Endothelial cell of umbilical vein (primary cell): ENCODE results near the gene ELMO1. TPM values are rescaled to one million over a fixed set of nuclear protein-coding genes. Genes with fewer than 3 reads are reported as not detected.

Source experiments
- BruUV-seq: library from RNA; stranded (reverse); fragments of 400-500 nt; replicated peaks from 2 replicates; lab custom pipeline; 2021; lab: Mats Ljungman, UMichigan
- CTCF ChIA-PET: fragments of 300-600, 350-600 bp; sonication (Branson Sonifier 250); formaldehyde crosslinking; loops from one replicate; lab custom pipeline; 2021; ENCODE audit warnings: antibody characterized with exemption, inconsistent platforms; lab: Charles Lee
- POLR2A ChIA-PET: fragments of 300-600, 350-600 bp; sonication (Branson Sonifier 250); formaldehyde crosslinking; loops from one replicate; lab custom pipeline; 2021; ENCODE audit warnings: antibody characterized with exemption, inconsistent platforms; lab: Charles Lee
- DNase-seq: peaks from one replicate; pipeline ENCODE4 v3.0.0-alpha.2; 2011; ENCODE audit warnings: low read depth, low spot score
- FAIRE-seq: peaks from 2 replicates; lab custom pipeline; 2011; peaks lifted over from hg19 to GRCh38; lab: Jason Lieb, UNC
- H2AFZ ChIP-seq: 2 replicates; pipeline ENCODE4 v1.6.0; 2012; ENCODE audit warnings: low read depth, low read length, control low read depth, inconsistent platforms
- H3K27ac ChIP-seq: 2 replicates; pipeline ENCODE4 v1.5.1; 2011; ENCODE audit warnings: low read depth, mild to moderate bottlenecking, control low read depth, low read length, moderate library complexity; ENCODE audit not compliant: insufficient read depth
- H3K27me3 ChIP-seq, 2 experiments: 2 replicates each; pipeline versions ENCODE4 v1.6.0 to v1.6.1; 2011; ENCODE audit warnings: low read length in 2 of 2, mixed read lengths in 1 of 2; ENCODE audit not compliant: control insufficient read depth in 2 of 2, insufficient read depth in 2 of 2
- H3K36me3 ChIP-seq, 2 experiments: 2 replicates in 1 of 2; 3 replicates in 1 of 2; pipeline ENCODE4 v1.5.1; 2011; ENCODE audit warnings: low read length in 2 of 2, mild to moderate bottlenecking in 1 of 2, moderate library complexity in 1 of 2; ENCODE audit not compliant: control insufficient read depth in 2 of 2, insufficient read depth in 2 of 2; ENCODE audit errors: extremely low read depth in 1 of 2
- H3K4me1 ChIP-seq: 3 replicates; pipeline ENCODE4 v1.5.1; 2011; ENCODE audit warnings: mild to moderate bottlenecking, low read length; ENCODE audit not compliant: control insufficient read depth, insufficient read depth; ENCODE audit errors: extremely low read depth
- H3K4me2 ChIP-seq: 2 replicates; pipeline ENCODE4 v1.6.1; 2011; ENCODE audit warnings: low read length, control low read depth, mixed read lengths; ENCODE audit not compliant: insufficient read depth
- H3K4me3 ChIP-seq, 3 experiments: fragments of 200-600 bp in 1 of 3; sonication (generic), shearing (Covaris generic) in 1 of 3; replicated peaks in 1 of 3; 2 replicates each; pipeline ENCODE4 v1.5.1; 2011 to 2016; ENCODE audit warnings: control low read depth in 3 of 3, low read length in 3 of 3, mild to moderate bottlenecking in 2 of 3, inconsistent platforms in 1 of 3, low read depth in 1 of 3, moderate library complexity in 1 of 3; ENCODE audit not compliant: insufficient read depth in 1 of 3
- H3K79me2 ChIP-seq: 2 replicates; pipeline ENCODE4 v1.6.0; 2012; ENCODE audit warnings: low read length, inconsistent platforms; ENCODE audit not compliant: control insufficient read depth, insufficient read depth
- H3K9ac ChIP-seq: replicated peaks from 2 replicates; pipeline ENCODE3; 2011; ENCODE audit warnings: low read length, control low read depth; ENCODE audit not compliant: insufficient read depth; ENCODE audit errors: extremely low read depth
- H3K9me1 ChIP-seq: replicated peaks from 3 replicates; pipeline ENCODE4 v1.6.0; 2011; ENCODE audit warnings: mild to moderate bottlenecking, low read length; ENCODE audit not compliant: control insufficient read depth, insufficient read depth; ENCODE audit errors: extremely low read depth
- H3K9me3 ChIP-seq: replicated peaks from 2 replicates; pipeline ENCODE4 v1.5.1; 2012; ENCODE audit warnings: low read length, inconsistent platforms; ENCODE audit not compliant: control insufficient read depth, insufficient read depth
- H4K20me1 ChIP-seq: replicated peaks from 2 replicates; pipeline ENCODE3; 2011; ENCODE audit warnings: mild to moderate bottlenecking, low read length; ENCODE audit not compliant: control insufficient read depth, insufficient read depth; ENCODE audit errors: extremely low read depth
- EZH2 ChIP-seq: IDR thresholded peaks from 2 replicates; pipeline ENCODE4 v1.6.1; 2012; ENCODE audit warnings: borderline replicate concordance, low read depth, mild to moderate bottlenecking, moderate library complexity, low read length, inconsistent platforms; ENCODE audit not compliant: severe bottlenecking
- FOS ChIP-seq: IDR thresholded peaks from 2 replicates; pipeline ENCODE4 v1.6.1; 2011; ENCODE audit warnings: mild to moderate bottlenecking, low read length, moderate library complexity, borderline replicate concordance; ENCODE audit not compliant: insufficient read depth
- GATA2 ChIP-seq: IDR thresholded peaks from 2 replicates; pipeline ENCODE4 v1.7.0; 2011; ENCODE audit warnings: low read depth, mild to moderate bottlenecking, moderate library complexity, mixed read lengths, low read length; ENCODE audit not compliant: insufficient read length, insufficient read depth
- JUN ChIP-seq: IDR thresholded peaks from 2 replicates; pipeline ENCODE4 v1.6.1; 2011; ENCODE audit warnings: borderline replicate concordance, low read depth; ENCODE audit not compliant: insufficient read length, insufficient read depth
- MAX ChIP-seq: IDR thresholded peaks from 2 replicates; pipeline ENCODE4 v1.6.1; 2011; ENCODE audit not compliant: insufficient read depth, insufficient read length
- MYC ChIP-seq: IDR thresholded peaks from one replicate; pipeline ENCODE4 v1.6.1; 2011; ENCODE audit warnings: mild to moderate bottlenecking, low read depth, low read length
- POLR2A ChIP-seq: IDR thresholded peaks from 2 replicates; pipeline ENCODE4 v1.6.1; 2012; ENCODE audit warnings: low read depth, mild to moderate bottlenecking, control low read depth, low read length
- POLR2AphosphoS5 ChIP-seq: IDR thresholded peaks from 2 replicates; pipeline ENCODE4 v1.6.1; 2012; ENCODE audit warnings: low read depth, mild to moderate bottlenecking, control low read depth, low read length, moderate library complexity; ENCODE audit not compliant: insufficient read depth
- dilution Hi-C: fragments of 300-500 bp; cut with MboI; formaldehyde crosslinking; loops from one replicate; pipeline ENCODE4 v1.15.0; 2019; ENCODE audit warnings: low sequenced_read_pairs; ENCODE audit not compliant: extremely low pct_ligation_motif_present
- intact Hi-C: fragments of 100-400 bp; cut with micrococcal nuclease; formaldehyde crosslinking; loops from one replicate; pipeline ENCODE4 v1.10.0; 2022
- polyA plus RNA-seq, 4 experiments: library from polyadenylated mRNA; depleted of rRNA in 3 of 4; stranded (reverse) in 3 of 4; unstranded in 1 of 4; fragments of >200 nt; gene quantifications; 2 replicates each; pipeline versions ENCODE4 v1.2.1 to v1.2.3, GENCODE V29; 2011 to 2012; ENCODE audit warnings: missing spikeins in 1 of 4
- total RNA-seq: library from RNA; stranded (reverse); gene quantifications from 2 replicates; pipeline ENCODE4 v1.2.3, GENCODE V29; 2021
- TF ChIP-seq, protein P1 (sequence below), 2 donors: IDR thresholded peaks; 1 replicate in 1 of 2; 2 replicates in 1 of 2; pipeline ENCODE4 v1.5.1; 2011; ENCODE audit warnings: low read length in 2 of 2, mild to moderate bottlenecking in 2 of 2, moderate library complexity in 2 of 2, control low read depth in 1 of 2, inconsistent platforms in 1 of 2, low read depth in 1 of 2; ENCODE audit not compliant: insufficient read depth in 1 of 2; ENCODE audit errors: extremely low read depth in 1 of 2

Gene ELMO1
- total and polyA plus RNA-seq, 2 donors (not counting 3 experiments of a cell fraction or from before 2014, with no cell fraction given) = 17.0 to 30.6 TPM

GRCh38 chr7:36896956-36897590 lies 551.6 kb downstream of the ELMO1 start:
- no peak overlapping the region for H3K4me2 ChIP-seq
- no peaks in the 10 kb centered on the region for H3K9me1 ChIP-seq
- POLR2A ChIA-PET = no interaction called here
- TF ChIP-seq GATA2 (no peak), MAX (no peak), FOS (no peak), MYC (no peak), JUN (no peak), POLR2A (no peak), POLR2AphosphoS5 (no peak), EZH2 (no peak)
- TF ChIP-seq, protein P1, sequence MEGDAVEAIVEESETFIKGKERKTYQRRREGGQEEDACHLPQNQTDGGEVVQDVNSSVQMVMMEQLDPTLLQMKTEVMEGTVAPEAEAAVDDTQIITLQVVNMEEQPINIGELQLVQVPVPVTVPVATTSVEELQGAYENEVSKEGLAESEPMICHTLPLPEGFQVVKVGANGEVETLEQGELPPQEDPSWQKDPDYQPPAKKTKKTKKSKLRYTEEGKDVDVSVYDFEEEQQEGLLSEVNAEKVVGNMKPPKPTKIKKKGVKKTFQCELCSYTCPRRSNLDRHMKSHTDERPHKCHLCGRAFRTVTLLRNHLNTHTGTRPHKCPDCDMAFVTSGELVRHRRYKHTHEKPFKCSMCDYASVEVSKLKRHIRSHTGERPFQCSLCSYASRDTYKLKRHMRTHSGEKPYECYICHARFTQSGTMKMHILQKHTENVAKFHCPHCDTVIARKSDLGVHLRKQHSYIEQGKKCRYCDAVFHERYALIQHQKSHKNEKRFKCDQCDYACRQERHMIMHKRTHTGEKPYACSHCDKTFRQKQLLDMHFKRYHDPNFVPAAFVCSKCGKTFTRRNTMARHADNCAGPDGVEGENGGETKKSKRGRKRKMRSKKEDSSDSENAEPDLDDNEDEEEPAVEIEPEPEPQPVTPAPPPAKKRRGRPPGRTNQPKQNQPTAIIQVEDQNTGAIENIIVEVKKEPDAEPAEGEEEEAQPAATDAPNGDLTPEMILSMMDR (IDR thresholded peaks at IDR 0.05; ENCODE audit: extremely low read depth in 1 of 2, insufficient read depth in 1 of 2, low read depth in 1 of 2, low read length in 2 of 2) = no peak
- no peaks in the 10 kb centered on the region for H3K27me3 ChIP-seq
- H3K4me1 ChIP-seq = no peaks in the 10 kb centered on the region
- H3K9ac ChIP-seq = no peak overlapping the region
- CTCF ChIA-PET = no interaction called here
- no peaks in the 10 kb centered on the region for H4K20me1 ChIP-seq
- H3K9me3 ChIP-seq = no peaks in the 10 kb centered on the region
- no TSS peak for BruUV-seq
- peaks cover 0 to 5% of the 10 kb centered on the region in 2 experiments for H3K36me3 ChIP-seq
- no peak overlapping the region for H2AFZ ChIP-seq
- FAIRE-seq (no peak), DNase-seq (no peak)
- H3K27ac ChIP-seq = no peak overlapping the region
- intact Hi-C loops = no loop called here
- dilution Hi-C loops = no loop called here
- H3K79me2 ChIP-seq = no peaks in the 10 kb centered on the region
- no peak overlapping the region for H3K4me3 ChIP-seq
